Erythroblast (primary cell): ENCODE measurements around the gene GGACT.

Source experiments
- DNase-seq, 2 experiments: peaks; one replicate each; lab custom pipeline; 2025; lab: John Stamatoyannopoulos, UW
- GATA1 ChIP-seq: IDR thresholded peaks from 2 replicates; pipeline ENCODE4 v1.6.1; 2011; ENCODE audit warnings: low read depth, mild to moderate bottlenecking, control low read depth, low read length, moderate library complexity
- POLR2A ChIP-seq: IDR thresholded peaks from 2 replicates; pipeline ENCODE4 v1.6.1; 2011; ENCODE audit warnings: mild to moderate bottlenecking, low read length

GGACT gene

GRCh38 chr13:100611678-100612492 lies 23.3 kb upstream of the GGACT start:
- no peak for DNase-seq
- no peak for TF ChIP-seq GATA1
- TF ChIP-seq POLR2A: no peak

- TF ChIP-seq GATA1 (no peak), POLR2A (no peak)
- no peak for DNase-seq
Observed at GRCh38 chr13:100610391-100611347, 22.1 kb upstream of the GGACT start.

GRCh38 chr13:100608906-100609305 lies 20.3 kb upstream of the GGACT start:
- no peak for TF ChIP-seq GATA1
- TF ChIP-seq POLR2A: no peak
- DNase-seq: no peak

- TF ChIP-seq POLR2A: no peak
- TF ChIP-seq GATA1: no peak
- no peak for DNase-seq
Observed at GRCh38 chr13:100608489-100608888, 19.9 kb upstream of the GGACT start.

GRCh38 chr13:100604918-100605710 lies 16.5 kb upstream of the GGACT start:
- no peak for TF ChIP-seq GATA1
- no peak for TF ChIP-seq POLR2A
- no peak for DNase-seq

- TF ChIP-seq POLR2A (no peak), GATA1 (no peak)
- no peak for DNase-seq
Observed at GRCh38 chr13:100602493-100603111, 14.0 kb upstream of the GGACT start.

GRCh38 chr13:100601716-100602115 lies 13.1 kb upstream of the GGACT start:
- peak in 1 of 2 experiments; percentile 11 for DNase-seq
- TF ChIP-seq GATA1 (no peak), POLR2A (no peak)

- peak; percentile 38 to 69 for DNase-seq
- no peak for TF ChIP-seq POLR2A
- TF ChIP-seq GATA1: no peak
Observed at GRCh38 chr13:100600915-100601314, 12.3 kb upstream of the GGACT start.

- no peak for DNase-seq
- TF ChIP-seq GATA1: no peak
- TF ChIP-seq POLR2A: no peak
Observed at GRCh38 chr13:100600461-100600860, 11.9 kb upstream of the GGACT start.

- TF ChIP-seq POLR2A: no peak
- no peak for TF ChIP-seq GATA1
- DNase-seq: no peak
Observed at GRCh38 chr13:100597253-100597652, 8.7 kb upstream of the GGACT start.

GRCh38 chr13:100596516-100596915 lies 7.9 kb upstream of the GGACT start:
- TF ChIP-seq GATA1 (no peak), POLR2A (no peak)
- DNase-seq: no peak

- DNase-seq: no peak
- TF ChIP-seq POLR2A: no peak
- no peak for TF ChIP-seq GATA1
Observed at GRCh38 chr13:100594731-100595130, 6.1 kb upstream of the GGACT start.

GRCh38 chr13:100594255-100594654 lies 5.7 kb upstream of the GGACT start:
- TF ChIP-seq POLR2A (no peak), GATA1 (no peak)
- DNase-seq: no peak
